ENCODE measurements around the gene NDST4.

The NDST4 gene

DNA sequence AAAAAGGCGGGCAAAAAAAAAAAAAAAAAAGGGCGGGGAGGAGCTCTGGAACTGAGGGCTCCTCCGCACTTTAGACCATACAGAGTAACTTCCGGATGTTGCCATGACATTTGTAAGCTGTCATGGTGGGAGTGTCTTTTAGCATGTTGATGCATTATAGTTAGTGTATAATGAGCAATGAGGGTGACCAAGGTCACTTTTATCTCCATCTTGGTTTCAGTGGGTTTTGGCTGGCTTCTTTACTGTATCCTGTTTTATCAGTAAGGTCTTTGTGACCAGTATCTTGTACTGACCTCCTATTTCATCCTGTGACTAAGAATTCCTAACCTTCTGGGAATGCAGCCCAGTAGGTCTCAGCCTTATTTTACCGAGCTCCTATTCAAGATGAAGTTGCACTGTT is 321.4 kb downstream of the NDST4 start:
- TF ChIP-seq, protein P1, sequence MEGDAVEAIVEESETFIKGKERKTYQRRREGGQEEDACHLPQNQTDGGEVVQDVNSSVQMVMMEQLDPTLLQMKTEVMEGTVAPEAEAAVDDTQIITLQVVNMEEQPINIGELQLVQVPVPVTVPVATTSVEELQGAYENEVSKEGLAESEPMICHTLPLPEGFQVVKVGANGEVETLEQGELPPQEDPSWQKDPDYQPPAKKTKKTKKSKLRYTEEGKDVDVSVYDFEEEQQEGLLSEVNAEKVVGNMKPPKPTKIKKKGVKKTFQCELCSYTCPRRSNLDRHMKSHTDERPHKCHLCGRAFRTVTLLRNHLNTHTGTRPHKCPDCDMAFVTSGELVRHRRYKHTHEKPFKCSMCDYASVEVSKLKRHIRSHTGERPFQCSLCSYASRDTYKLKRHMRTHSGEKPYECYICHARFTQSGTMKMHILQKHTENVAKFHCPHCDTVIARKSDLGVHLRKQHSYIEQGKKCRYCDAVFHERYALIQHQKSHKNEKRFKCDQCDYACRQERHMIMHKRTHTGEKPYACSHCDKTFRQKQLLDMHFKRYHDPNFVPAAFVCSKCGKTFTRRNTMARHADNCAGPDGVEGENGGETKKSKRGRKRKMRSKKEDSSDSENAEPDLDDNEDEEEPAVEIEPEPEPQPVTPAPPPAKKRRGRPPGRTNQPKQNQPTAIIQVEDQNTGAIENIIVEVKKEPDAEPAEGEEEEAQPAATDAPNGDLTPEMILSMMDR (IDR thresholded peaks at IDR 0.05), result no peak
- no peaks in the 10 kb centered on the region for H3K9me3 ChIP-seq
- no peak overlapping the region for H3K27ac ChIP-seq
- no peak for DNase-seq
- H3K4me1 ChIP-seq, result no peaks in the 10 kb centered on the region
- H3K36me3 ChIP-seq, result no peaks in the 10 kb centered on the region
- intact Hi-C loops (cut with DNase I; ENCODE audit: low total_unique reads), result no loop called here
- H3K4me3 ChIP-seq, result no peak overlapping the region
- no peaks in the 10 kb centered on the region for H3K27me3 ChIP-seq

DNA sequence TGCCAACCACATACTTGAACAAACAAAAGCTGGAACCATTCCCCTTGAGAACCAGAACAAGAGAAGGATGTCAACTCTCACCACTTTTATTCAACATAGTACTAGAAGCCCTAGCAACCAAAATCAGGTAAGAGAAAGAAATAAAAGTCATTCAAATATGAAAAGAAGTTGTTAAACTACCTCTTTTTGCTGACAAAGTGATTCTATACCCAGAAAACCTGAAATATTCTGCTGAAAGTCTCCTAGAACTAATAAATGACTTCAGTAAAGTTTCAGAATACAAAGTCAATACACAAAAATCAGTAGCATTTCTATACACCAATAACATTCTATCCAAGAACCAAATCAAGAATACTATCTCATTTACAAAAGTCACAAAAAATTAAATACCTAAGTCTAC is 327.9 kb downstream of the NDST4 start:
- Histone ChIP-seq H3K9me3 (no peaks in the 10 kb centered on the region), H3K27ac (no peak overlapping the region), H3K36me3 (no peaks in the 10 kb centered on the region), H3K27me3 (no peaks in the 10 kb centered on the region), H3K4me1 (no peaks in the 10 kb centered on the region), H3K4me3 (no peak overlapping the region)
- intact Hi-C loops (cut with DNase I; ENCODE audit: low total_unique reads), result no loop called here
- no peak for DNase-seq
- TF ChIP-seq, protein P1 (IDR thresholded peaks at IDR 0.05), result no peak

DNA sequence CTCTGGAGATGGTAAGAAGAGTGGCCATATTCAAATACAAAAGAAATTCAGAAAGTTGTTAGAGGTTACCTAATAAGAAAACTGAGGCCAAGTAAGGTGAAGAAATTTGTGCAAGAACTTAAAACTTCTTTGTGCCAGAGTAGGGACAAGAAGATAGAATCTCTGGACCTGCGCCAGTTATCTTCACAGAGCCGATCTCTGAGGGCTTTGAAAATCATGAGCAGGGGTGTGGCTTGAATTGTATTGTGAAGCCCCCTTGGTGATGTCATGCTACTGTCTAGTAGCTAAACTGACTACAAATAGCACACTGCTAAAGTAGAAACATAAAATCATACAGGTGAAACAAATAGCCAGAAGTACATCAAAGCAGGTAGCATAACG is 330.2 kb downstream of the NDST4 start:
- DNase-seq, result no peak
- TF ChIP-seq, protein P1 (IDR thresholded peaks at IDR 0.05), result no peak
- H3K27ac ChIP-seq, result no peak overlapping the region
- no peaks in the 10 kb centered on the region for H3K27me3 ChIP-seq
- no peaks in the 10 kb centered on the region for H3K9me3 ChIP-seq
- H3K4me1 ChIP-seq, result no peaks in the 10 kb centered on the region
- no peak overlapping the region for H3K4me3 ChIP-seq
- no peaks in the 10 kb centered on the region for H3K36me3 ChIP-seq
- intact Hi-C loops (cut with DNase I; ENCODE audit: low total_unique reads), result no loop called here

DNA sequence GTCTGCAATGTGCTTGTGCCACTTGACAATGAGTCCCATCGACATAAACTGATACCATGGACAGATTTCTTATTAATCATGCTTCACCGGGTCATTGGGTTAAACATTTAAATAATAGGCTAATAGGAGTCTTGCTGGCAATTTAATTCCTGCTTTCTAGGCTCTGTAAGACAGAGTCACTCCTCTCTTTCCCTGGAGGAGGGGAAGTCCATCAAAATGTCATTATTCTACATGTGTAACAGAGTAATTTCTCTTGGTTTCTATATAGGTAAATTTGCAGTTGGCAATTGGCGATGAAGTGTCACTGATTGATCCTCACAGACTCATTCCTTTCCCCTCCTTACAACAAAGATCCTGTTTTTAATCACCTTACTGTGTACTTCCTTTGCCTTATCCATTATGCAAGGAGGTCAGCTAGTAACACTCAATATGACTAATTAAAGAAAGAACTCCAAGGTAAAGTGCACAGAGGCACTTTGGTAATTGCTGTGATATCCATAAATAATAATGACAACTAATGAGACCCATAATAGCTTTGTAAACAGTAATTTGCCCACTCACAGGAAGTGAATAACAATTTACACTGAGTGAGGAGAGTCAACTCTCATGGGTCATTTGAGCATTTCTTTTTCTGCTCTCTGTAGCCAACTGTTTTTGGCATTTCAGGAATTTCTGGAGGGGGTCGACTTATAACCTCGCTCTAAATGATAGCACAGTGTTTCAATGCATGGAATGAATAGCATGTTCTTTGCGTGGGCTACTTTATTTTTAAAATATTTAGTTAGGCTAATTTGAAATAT is 330.8 kb downstream of the NDST4 start:
- no peaks in the 10 kb centered on the region for H3K9me3 ChIP-seq
- H3K36me3 ChIP-seq, result no peaks in the 10 kb centered on the region
- H3K27me3 ChIP-seq, result no peaks in the 10 kb centered on the region
- H3K27ac ChIP-seq, result no peak overlapping the region
- intact Hi-C loops (cut with DNase I; ENCODE audit: low total_unique reads), result no loop called here
- TF ChIP-seq, protein P1 (IDR thresholded peaks at IDR 0.05), result no peak
- no peaks in the 10 kb centered on the region for H3K4me1 ChIP-seq
- no peak overlapping the region for H3K4me3 ChIP-seq
- DNase-seq, result no peak

DNA sequence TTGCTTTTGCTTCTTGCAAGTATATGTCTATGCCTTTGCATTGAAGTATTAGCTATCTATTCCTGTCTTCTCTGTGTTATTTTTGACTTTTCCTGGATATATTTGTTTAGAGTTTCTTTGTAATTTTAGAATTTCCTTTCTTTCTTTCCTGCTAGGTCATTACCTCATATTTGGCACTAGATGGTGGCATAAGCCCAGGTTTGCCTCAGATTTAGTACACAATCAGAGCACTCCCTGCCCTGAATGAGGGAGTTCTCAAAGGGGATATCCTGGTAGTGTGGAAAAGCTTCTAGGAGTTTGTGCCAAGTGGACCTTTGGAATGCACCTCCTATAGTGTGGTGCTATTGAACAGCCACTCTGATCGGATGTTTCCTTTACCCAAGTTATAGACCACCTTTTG is 333.2 kb downstream of the NDST4 start:
- intact Hi-C loops (cut with DNase I; ENCODE audit: low total_unique reads), result no loop called here
- no peak for DNase-seq

More for the DNA sequence above, 333.2 kb downstream of the NDST4 start:
- TF ChIP-seq, protein P1 (IDR thresholded peaks at IDR 0.05), result no peak
- H3K27ac ChIP-seq, result no peak overlapping the region
- H3K4me3 ChIP-seq, result no peak overlapping the region
- no peaks in the 10 kb centered on the region for H3K9me3 ChIP-seq
- H3K27me3 ChIP-seq, result no peaks in the 10 kb centered on the region
- no peaks in the 10 kb centered on the region for H3K36me3 ChIP-seq
- no peaks in the 10 kb centered on the region for H3K4me1 ChIP-seq
